Cardiac muscle cell (in vitro differentiated cells and primary cell): ENCODE data around the gene ABHD12. TPM values are rescaled to one million over a fixed set of nuclear protein-coding genes. Genes with fewer than 3 reads are reported as not detected.

Experiments used
- DNase-seq, 2 donors: peaks; one replicate each; pipeline versions ENCODE4 v3.0.0 to v3.0.0-alpha.2; 2010 to 2017; ENCODE audit warnings: low read depth in 1 of 2, low spot score in 1 of 2
- H3K27ac ChIP-seq: fragments of 200-600 bp; sonication (generic); 2 replicates; pipeline ENCODE4 v1.5.1; 2016
- H3K27me3 ChIP-seq: fragments of 200-600 bp; sonication (generic); 2 replicates; pipeline ENCODE4 v1.6.0; 2016; ENCODE audit warnings: control low read depth
- H3K36me3 ChIP-seq: fragments of 200-600 bp; sonication (generic); 2 replicates; pipeline ENCODE4 v1.5.1; 2016; ENCODE audit warnings: control low read depth
- H3K4me1 ChIP-seq: fragments of 200-600 bp; sonication (generic); 2 replicates; pipeline ENCODE4 v1.8.1; 2017; ENCODE audit warnings: low read depth, mild to moderate bottlenecking, mixed run types
- H3K4me3 ChIP-seq: fragments of 200-600 bp; sonication (generic); 2 replicates; pipeline ENCODE4 v1.5.1; 2016; ENCODE audit warnings: mild to moderate bottlenecking
- H3K9me3 ChIP-seq: fragments of 200-600 bp; sonication (generic); 2 replicates; pipeline ENCODE4 v1.5.1; 2017; ENCODE audit warnings: low read depth, mild to moderate bottlenecking, control low read depth
- polyA plus RNA-seq: library from polyadenylated mRNA; unstranded; fragments of >200 nt; fragmentation: Nextera tagmentation; extraction: Ambion mirVana; gene quantifications from 2 replicates; pipeline ENCODE4 v1.2.1, GENCODE V29; 2016
- total RNA-seq: library from RNA; depleted of rRNA; stranded (reverse); fragments of >200 nt; gene quantifications from 2 replicates; pipeline ENCODE4 v1.2.3, GENCODE V29; 2016
- TF ChIP-seq, protein P1 (sequence below): IDR thresholded peaks from 2 replicates; pipeline ENCODE4 v1.5.1; 2012; ENCODE audit warnings: low read depth, mild to moderate bottlenecking, low read length

ABHD12 gene
- total and polyA plus RNA-seq, 2 experiments from 2014 or later, result 57.4 to 113 TPM

DNA sequence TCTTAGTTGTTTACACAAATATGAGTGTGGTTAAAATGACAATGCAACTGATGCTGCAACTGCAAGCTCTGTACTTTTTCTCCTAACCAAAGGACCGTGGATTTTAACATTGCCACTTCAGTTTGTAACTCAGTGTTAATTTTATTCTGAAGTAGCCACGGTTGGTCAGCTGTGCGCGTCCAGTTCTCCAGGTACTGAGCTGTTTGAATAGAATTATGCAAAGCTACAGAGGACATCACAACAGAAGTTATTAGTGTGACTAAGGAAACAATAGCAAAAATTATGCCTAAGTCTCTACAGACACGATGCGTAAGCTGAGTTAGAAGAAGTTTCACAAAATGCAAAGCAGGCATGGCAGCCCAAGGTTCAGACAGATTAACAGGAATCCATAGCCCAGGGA lies 4.4 kb upstream of the ABHD12 start:
- DNase-seq, result no peak
- Histone ChIP-seq H3K27ac (no peak overlapping the region), H3K9me3 (no peaks in the 10 kb centered on the region), H3K27me3 (no peaks in the 10 kb centered on the region), H3K36me3 (no peaks in the 10 kb centered on the region), H3K4me3 (no peak overlapping the region), H3K4me1 (peaks cover 5% of the 10 kb centered on the region)
- TF ChIP-seq, protein P1, sequence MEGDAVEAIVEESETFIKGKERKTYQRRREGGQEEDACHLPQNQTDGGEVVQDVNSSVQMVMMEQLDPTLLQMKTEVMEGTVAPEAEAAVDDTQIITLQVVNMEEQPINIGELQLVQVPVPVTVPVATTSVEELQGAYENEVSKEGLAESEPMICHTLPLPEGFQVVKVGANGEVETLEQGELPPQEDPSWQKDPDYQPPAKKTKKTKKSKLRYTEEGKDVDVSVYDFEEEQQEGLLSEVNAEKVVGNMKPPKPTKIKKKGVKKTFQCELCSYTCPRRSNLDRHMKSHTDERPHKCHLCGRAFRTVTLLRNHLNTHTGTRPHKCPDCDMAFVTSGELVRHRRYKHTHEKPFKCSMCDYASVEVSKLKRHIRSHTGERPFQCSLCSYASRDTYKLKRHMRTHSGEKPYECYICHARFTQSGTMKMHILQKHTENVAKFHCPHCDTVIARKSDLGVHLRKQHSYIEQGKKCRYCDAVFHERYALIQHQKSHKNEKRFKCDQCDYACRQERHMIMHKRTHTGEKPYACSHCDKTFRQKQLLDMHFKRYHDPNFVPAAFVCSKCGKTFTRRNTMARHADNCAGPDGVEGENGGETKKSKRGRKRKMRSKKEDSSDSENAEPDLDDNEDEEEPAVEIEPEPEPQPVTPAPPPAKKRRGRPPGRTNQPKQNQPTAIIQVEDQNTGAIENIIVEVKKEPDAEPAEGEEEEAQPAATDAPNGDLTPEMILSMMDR, result no peak

DNA sequence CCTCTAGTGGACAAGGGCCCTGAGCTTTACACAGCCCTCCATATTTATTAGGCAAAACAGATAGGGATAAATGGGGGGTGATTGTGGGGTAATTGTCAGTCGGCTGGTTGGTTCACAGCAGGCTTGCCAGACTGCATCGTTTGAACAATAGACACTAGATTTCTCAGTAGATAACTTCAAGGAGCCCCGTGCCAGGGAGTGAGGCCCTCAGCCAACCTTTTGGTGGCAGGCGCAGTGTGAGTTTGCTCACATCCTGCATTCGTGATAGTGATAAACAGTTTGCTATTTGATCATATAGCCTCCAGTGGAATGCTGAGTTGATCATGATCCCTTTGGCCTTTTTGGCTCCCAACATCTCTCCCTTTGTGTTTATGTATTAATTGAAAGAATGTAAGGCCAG lies 3.6 kb upstream of the ABHD12 start:
- no peaks in the 10 kb centered on the region for H3K27me3 ChIP-seq
- no peaks in the 10 kb centered on the region for H3K36me3 ChIP-seq
- no peak for DNase-seq
- no peaks in the 10 kb centered on the region for H3K9me3 ChIP-seq
- peaks cover 5% of the 10 kb centered on the region for H3K4me1 ChIP-seq
- no peak overlapping the region for H3K4me3 ChIP-seq
- TF ChIP-seq, protein P1, result no peak
- H3K27ac ChIP-seq, result no peak overlapping the region

DNA sequence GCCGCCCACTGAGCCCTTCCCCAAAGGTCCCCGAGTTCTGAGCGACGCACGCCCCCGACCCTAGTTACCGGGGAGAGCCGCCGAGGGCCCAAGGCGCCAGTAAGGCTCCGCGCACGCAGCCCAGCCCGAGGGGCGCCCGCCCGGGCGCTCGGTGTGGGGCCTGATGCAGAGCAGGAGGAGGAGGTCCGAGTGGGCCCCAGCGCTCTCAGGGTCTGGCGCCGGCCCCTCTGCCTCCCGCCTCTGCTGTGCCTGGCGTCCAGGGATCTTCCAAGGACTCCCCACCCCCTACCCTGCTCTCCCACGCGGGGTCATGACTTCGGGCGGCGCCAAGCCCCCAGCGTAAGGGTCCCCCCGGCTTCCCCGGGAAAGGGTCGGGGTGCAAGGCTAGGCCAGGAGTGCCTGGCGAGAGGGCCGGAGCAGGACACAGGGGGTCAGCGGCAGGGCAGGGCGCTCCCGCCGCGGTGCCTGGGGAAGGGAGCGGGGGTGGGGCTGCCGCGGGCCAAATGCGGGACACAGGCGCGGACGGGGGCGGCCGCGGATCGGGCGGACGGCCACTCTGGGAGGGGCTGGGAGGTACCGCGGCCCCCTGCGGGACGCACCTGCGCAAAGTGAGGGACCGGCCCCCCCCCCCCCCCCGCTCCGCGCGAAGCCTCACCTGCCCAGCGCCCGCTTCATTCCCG lies 637 bp downstream of the ABHD12 start:
- TF ChIP-seq, protein P1, result no peak
- Histone ChIP-seq H3K4me3 (peak overlapping the region; percentile 70), H3K27ac (peak overlapping the region; percentile 95), H3K4me1 (peaks cover 5% of the 10 kb centered on the region), H3K27me3 (no peaks in the 10 kb centered on the region), H3K9me3 (no peaks in the 10 kb centered on the region), H3K36me3 (no peaks in the 10 kb centered on the region)
- DNase-seq, result peak; percentile 17 to 74

DNA sequence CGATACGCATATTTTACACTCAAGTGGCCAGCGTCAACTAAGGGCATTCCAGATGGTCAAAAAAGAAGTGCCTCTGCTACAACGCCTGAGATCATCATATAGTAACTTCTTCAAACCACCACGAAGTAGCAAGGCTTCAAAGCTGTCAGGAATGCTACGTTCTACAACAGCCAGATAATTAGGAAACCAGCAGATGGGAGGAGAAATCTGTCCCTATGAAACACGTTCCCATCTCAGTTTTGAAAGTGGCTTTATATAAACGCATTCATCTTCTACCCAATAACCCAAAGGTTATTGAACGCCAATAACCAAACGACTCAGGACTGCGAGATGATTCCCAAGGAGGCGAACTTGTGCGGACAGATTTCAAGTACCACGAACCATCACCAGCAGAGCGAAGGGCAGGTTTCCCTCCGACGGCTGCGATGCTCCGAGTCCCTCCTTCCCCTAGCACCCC lies 1.2 kb downstream of the ABHD12 start:
- Histone ChIP-seq H3K27ac (peak overlapping the region; percentile 95), H3K4me1 (peaks cover 5% of the 10 kb centered on the region), H3K4me3 (peak overlapping the region; percentile 70), H3K9me3 (no peaks in the 10 kb centered on the region), H3K27me3 (no peaks in the 10 kb centered on the region), H3K36me3 (no peaks in the 10 kb centered on the region)
- TF ChIP-seq, protein P1, result no peak
- DNase-seq, result peak; percentile 10 to 34

DNA sequence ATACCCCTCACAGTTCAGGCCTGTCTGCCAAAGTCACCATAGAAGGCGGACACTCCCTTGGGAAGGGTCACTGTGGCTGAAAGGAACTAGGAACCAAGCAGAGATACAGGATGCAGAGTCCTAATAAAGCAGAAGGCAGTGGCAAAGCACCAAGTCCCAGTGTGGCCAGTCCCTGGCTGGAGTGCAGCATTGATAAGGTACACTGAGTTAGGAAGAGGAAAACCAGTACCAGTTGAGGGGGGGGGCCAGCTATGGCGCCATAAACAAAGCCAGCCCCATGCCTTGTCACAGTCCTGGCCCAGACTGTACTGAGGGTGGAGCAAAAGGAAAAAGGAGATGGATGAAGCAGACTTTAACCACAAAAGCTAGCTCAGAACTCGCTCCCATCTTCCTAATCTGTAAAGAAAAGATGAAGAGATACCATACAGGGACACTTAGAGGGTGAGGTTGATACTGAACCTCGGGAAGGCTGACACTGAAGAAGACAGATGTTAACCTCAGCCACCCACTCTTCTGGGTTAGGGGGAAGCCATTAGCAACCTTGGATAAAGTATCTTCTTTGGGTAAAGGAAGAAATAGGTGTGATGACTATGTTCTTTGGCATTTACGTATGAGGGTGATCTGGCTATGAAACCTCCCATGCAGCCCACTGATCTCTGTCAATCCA lies 7.8 kb downstream of the ABHD12 start:
- no peak overlapping the region for H3K4me3 ChIP-seq
- DNase-seq, result no peak
- TF ChIP-seq, protein P1, result no peak
- H3K9me3 ChIP-seq, result no peaks in the 10 kb centered on the region
- H3K4me1 ChIP-seq, result peaks cover 16% of the 10 kb centered on the region
- no peaks in the 10 kb centered on the region for H3K36me3 ChIP-seq
- no peak overlapping the region for H3K27ac ChIP-seq
- no peaks in the 10 kb centered on the region for H3K27me3 ChIP-seq
